AML-193 (cell line): ENCODE measurements around the gene LANCL2.

Experiments
- DNase-seq, 2 experiments: peaks; one replicate each; lab custom pipeline; 2025; lab: John Stamatoyannopoulos, UW

The LANCL2 gene

DNA sequence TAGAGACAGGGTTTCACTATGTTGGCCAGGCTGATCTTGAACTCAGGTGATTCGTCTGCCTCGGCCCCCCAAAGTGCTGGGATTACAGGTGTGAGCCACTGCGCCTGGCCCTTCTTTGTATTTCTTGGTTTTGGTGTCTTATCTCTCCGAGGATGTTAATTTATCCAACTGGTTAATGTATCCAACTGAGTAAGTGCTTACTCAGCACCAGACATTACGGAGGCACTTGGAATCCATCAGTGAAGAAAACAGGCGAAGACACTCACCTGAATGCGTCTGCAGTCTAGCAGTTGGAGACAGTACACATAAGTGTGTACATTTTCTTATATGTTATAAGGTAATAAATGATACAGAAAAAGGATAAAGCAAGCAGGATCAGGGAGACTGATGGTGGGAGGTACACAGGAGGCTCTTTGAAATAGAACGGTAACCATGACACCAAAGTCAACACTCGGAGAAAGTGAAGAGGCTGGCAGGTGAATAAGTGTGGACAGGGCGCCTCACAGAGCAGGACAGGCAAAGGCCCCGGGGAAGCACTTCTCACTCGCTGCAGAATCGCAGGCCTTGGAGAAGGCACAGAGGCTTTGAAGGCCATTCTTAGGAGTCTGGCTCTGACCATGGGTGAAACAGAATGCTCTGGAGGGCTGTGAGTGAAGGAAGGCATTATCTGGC, 73.1 kb downstream of the LANCL2 start:
- no peak for DNase-seq

DNA sequence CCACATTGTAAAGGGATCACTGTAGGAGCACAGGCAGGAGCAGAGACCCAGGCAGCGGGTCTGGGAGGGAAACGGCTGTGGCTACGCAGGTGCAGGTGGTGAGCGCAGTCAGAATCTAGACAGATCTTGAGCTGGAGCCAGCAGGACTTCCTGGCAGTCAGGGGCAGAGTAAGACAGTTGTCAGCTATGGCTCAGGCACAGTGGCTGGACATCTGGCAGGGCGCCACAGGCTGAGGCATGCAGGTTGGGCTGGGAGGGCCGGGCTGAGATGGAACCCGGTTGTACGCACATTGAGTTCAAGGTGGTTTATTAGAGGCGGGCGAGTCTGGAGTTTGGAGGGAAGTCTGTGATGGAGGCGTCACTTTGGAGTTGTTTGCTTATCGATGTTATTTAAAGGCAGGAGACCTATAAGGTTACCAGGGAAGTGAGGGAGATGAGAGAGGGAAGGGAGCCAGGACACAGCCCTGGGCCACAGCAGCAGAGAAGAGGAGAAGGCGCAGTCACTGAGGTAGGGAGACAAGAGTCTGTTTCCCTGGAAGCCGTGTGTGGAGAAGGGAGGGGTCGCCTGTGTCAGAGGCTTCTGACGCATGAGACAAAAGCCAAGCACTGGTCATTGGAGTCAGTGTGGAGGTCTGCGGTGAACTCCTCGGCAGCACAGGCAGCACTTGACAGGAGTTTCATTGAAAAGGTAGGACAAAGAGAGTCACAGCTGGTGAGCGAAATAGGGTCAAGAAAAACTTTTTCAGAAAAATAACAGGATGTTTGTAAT, 73.8 kb downstream of the LANCL2 start:
- DNase-seq = no peak

DNA sequence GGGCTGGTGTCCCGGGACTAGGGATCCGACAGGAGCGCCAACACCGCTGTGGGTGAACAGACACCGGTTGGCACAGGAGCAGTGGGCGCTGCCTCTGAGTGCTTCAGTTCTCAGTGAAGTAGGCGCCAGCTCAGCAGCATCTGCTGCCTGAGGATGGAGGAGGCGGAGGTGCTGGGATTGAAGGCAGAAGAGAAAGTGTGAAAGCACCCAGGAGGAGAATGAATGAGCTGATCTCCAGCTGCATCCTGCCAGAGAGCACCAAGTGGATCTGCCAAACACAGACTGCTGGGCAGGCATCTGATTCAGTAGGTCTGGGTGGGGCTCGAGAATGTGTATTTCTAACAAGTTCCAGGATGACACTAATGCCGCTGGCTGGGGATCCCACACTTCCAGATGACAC, 74.5 kb downstream of the LANCL2 start:
- DNase-seq = no peak

- no peak for DNase-seq
Measured at GRCh38 chr7:55440040-55440690, 75.0 kb downstream of the LANCL2 start.

DNA sequence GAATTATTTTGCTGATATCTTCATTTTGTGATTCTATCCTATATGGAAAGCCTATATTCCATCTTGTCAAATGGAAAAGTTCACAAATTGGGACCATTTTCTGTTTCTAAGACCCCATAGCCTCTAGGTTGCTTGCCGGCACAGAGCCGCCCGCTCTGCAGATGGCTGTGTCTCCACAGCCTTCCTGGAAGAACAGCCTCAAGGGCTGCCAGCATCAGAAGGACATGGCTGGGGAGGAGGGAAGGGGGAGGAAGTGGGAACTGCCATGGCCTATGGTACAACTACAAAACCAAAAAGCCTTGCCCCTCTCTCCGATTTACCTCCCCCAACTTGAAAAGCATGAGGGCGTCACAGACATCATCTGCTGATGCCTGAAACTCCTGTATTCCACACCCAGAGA, 75.9 kb downstream of the LANCL2 start:
- no peak for DNase-seq

- DNase-seq = no peak
Measured at GRCh38 chr7:55441774-55442522, 76.8 kb downstream of the LANCL2 start.

DNA sequence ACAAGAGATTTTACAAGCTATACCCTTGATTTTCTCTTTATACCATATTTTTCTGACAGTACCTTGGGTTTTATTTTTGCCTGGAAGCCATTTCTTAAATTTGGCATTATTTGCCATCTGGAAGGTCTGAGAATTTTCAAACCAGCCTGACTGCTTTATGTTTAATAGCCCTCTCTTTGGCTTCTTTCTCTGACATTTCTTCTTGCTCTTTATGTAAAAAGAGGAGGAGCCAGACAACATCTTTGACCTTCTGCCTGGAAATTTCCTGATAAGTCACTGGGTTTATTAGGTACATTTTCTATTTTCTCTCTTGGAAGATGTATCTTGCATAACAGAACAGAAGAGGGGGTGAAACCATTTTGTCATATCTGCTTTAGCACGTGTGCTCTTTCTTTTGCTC, 79.6 kb downstream of the LANCL2 start:
- no peak for DNase-seq

GRCh38 chr7:55448526-55448925, 83.4 kb downstream of the LANCL2 start:
- no peak for DNase-seq

GRCh38 chr7:55449205-55449991, 84.3 kb downstream of the LANCL2 start:
- DNase-seq = no peak

GRCh38 chr7:55449992-55450535, 84.9 kb downstream of the LANCL2 start:
- DNase-seq = no peak

GRCh38 chr7:55452971-55453370, 87.8 kb downstream of the LANCL2 start:
- DNase-seq = no peak

GRCh38 chr7:55457801-55458200, 92.7 kb downstream of the LANCL2 start:
- no peak for DNase-seq

- no peak for DNase-seq
Measured at GRCh38 chr7:55458351-55458750, 93.2 kb downstream of the LANCL2 start.

DNA sequence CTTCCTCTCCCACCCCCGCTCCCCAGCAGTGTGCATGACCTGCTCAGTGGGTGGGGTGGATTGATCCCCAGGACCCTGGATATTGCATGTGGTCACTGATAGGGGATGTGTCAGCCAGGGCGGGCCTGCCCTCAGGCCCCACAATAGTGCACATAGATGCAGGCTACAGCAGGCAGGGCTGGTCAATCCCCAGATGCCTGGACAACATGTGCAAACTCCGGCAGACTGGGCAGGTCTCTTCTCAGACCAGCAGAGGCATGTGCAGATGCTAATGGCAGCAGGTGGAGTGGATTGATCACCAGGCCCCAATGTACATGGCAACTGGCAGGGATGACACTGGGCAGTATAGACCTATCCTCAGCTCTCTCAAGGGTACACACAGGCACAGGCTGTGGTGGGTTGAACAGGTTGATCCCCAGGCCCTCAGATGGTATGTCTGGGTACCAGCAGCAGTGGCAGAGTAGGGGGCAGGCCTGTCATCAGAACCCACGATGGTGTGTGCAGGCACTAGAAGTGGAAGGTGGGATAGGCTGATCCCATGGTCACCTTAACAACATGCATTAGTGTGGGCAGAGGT, 98.6 kb downstream of the LANCL2 start:
- no peak for DNase-seq

GRCh38 chr7:55464422-55464821, 99.3 kb downstream of the LANCL2 start:
- DNase-seq = no peak

DNA sequence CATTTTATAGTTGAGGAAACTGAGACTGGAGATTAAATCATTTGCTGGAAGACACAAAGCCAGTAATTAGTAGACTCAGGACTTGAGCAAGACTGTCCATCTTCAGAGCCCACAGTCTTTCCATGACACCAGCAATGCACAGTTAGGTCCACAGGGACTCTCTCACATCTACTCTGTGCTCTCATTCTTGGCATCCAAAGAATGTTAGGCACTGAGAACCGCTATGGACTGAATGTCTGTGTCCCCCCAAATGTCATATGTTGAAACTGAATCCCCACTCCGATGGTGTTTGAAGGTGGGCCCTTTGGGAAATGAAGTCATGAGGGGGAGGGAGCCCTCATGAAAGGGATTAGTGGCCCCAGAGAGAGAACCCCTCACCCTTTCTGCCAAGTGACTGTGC, 100.6 kb downstream of the LANCL2 start:
- DNase-seq = no peak

GRCh38 chr7:55467047-55467593, 102.0 kb downstream of the LANCL2 start:
- DNase-seq = no peak

DNA sequence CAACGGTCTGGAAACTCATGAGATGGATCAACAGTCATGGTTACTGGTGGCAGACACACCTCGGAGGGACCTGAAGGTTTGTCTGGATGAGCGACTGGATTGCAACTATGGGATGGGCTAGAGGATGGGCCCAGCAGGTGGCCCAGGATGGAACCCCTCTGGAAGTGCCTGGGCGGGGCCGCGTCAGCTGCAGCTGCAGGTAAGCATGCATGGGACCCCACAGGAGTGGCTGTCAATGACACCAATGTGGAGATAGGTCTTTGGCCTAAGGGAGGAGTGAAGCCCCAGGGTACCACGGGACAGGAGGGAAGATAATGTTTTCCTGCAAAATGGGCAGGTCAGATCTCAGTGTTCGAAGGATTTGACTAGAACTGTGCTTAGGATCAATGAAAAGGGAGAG, 103.4 kb downstream of the LANCL2 start:
- no peak for DNase-seq

DNA sequence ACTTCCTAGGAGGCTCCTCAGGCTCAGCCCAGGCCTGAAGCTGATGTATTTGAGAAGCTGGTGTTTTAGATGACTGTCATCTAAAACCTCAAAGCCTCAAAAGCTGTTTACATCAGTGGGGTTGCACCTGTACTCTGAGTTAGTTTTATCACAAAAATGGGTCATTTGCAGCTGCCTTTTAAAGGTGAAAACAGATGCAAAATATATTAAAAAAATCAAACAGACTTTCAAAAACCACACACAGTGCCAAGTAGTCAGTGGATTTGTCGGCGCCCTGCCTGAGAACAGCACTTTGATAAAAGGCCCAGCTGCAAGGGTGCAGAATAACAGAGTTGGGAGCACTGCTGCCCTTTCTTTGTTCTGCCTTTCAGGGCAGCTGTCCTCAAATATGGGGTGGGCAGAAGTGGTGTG, 104.1 kb downstream of the LANCL2 start:
- DNase-seq = no peak

GRCh38 chr7:55469721-55470120, 104.6 kb downstream of the LANCL2 start:
- DNase-seq = no peak

DNA sequence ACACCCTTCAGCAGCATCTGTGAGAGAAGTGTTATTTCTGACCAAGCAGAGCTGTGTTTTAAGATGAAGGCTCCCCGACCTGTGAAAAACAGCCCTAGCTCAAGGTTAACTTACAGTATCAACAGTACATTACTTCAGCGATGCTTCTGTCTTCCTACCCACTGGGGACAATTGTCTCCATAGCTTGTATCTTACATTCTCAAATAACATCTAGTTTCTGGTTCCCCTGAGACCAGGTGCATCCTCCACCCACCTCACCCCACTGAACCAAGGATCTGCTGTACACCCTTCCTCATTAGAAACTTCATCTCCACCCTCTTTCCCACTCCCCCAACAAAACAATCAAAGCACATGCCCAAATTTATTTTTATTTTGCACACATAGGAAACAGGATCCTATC, 105.1 kb downstream of the LANCL2 start:
- DNase-seq = no peak
